GM23248 (cell line): ENCODE data around the gene MSH3. TPM values are rescaled to one million over a fixed set of nuclear protein-coding genes. Genes with fewer than 3 reads are reported as not detected.

Source experiments
- DNase-seq: peaks from one replicate; pipeline ENCODE4 v3.0.0-alpha.2; 2015
- H2AFZ ChIP-seq: fragments of 200-600 bp; sonication (generic); 2 replicates; pipeline ENCODE4 v1.6.1; 2016; ENCODE audit warnings: antibody characterized with exemption
- H3F3A ChIP-seq: fragments of 200-600 bp; sonication (generic); 2 replicates; pipeline ENCODE4 v1.6.1; 2016; ENCODE audit warnings: mild to moderate bottlenecking, antibody characterized with exemption, mixed run types; ENCODE audit not compliant: insufficient read depth
- H3K27ac ChIP-seq: fragments of 200-600 bp; sonication (generic); 2 replicates; pipeline ENCODE4 v1.5.1; 2016; ENCODE audit warnings: mild to moderate bottlenecking
- H3K27me3 ChIP-seq: fragments of 200-600 bp; sonication (generic); replicated peaks from 2 replicates; pipeline ENCODE4 v1.6.1; 2016; ENCODE audit warnings: mild to moderate bottlenecking; ENCODE audit not compliant: insufficient read depth
- H3K36me3 ChIP-seq: fragments of 200-600 bp; sonication (generic); 2 replicates; pipeline ENCODE4 v1.6.1; 2016; ENCODE audit warnings: low read depth, mild to moderate bottlenecking
- H3K4me1 ChIP-seq: fragments of 200-600 bp; sonication (generic); 2 replicates; pipeline ENCODE4 v1.6.1; 2016; ENCODE audit warnings: mild to moderate bottlenecking; ENCODE audit not compliant: insufficient read depth
- H3K4me2 ChIP-seq: fragments of 200-600 bp; sonication (generic); one replicate; pipeline ENCODE4 v1.6.1; 2016; ENCODE audit warnings: mild to moderate bottlenecking; ENCODE audit not compliant: unreplicated experiment
- H3K4me3 ChIP-seq: fragments of 200-600 bp; sonication (generic); 2 replicates; pipeline ENCODE4 v1.5.1; 2016; ENCODE audit warnings: mild to moderate bottlenecking
- H3K79me2 ChIP-seq: fragments of 200-600 bp; sonication (generic); 2 replicates; pipeline ENCODE4 v1.6.1; 2016; ENCODE audit warnings: mild to moderate bottlenecking; ENCODE audit not compliant: insufficient read depth
- H3K9ac ChIP-seq: fragments of 200-600 bp; sonication (generic); 2 replicates; pipeline ENCODE4 v1.6.1; 2016; ENCODE audit warnings: mild to moderate bottlenecking
- H3K9me2 ChIP-seq: fragments of 200-600 bp; sonication (generic); 2 replicates; pipeline ENCODE4 v1.6.1; 2016; ENCODE audit warnings: mixed run types, mild to moderate bottlenecking, moderate library complexity; ENCODE audit not compliant: insufficient read depth
- H3K9me3 ChIP-seq: fragments of 200-600 bp; sonication (generic); one replicate; pipeline ENCODE4 v1.6.1; 2017; ENCODE audit warnings: low read depth
- H4K20me1 ChIP-seq: fragments of 200-600 bp; sonication (generic); 2 replicates; pipeline ENCODE4 v1.6.0; 2016; ENCODE audit not compliant: insufficient read depth
- EZH2 ChIP-seq: fragments of 200-600 bp; sonication (generic); IDR thresholded peaks from 2 replicates; pipeline ENCODE4 v1.6.1; 2018; ENCODE audit warnings: antibody characterized with exemption, mild to moderate bottlenecking; ENCODE audit not compliant: insufficient read depth, poor library complexity, severe bottlenecking
- EZH2phosphoT487 ChIP-seq: fragments of 200-600 bp; sonication (generic); IDR thresholded peaks from 2 replicates; pipeline ENCODE4 v1.6.1; 2018; ENCODE audit warnings: antibody characterized with exemption, moderate library complexity, mild to moderate bottlenecking, low read depth; ENCODE audit not compliant: insufficient read depth
- whole genome bisulfite sequencing, 2 experiments: methylation state at CpG; one replicate each; pipeline ENCODE4 v1.1.6; 2015 to 2017; ENCODE audit warnings: low lambda C conversion rate in 2 of 2, low coverage in 1 of 2; ENCODE audit errors: missing lambda C conversion rate in 2 of 2; 5-methylcytosine and 5-hydroxymethylcytosine counted together
- in situ Hi-C: fragments of 300-500 bp; cut with MboI; formaldehyde crosslinking; loops from 2 replicates; pipeline ENCODE4 v1.15.0; 2020
- polyA plus RNA-seq: library from polyadenylated mRNA; unstranded; fragments of >200 nt; fragmentation: Nextera tagmentation; extraction: Ambion mirVana; gene quantifications from 2 replicates; pipeline ENCODE4 v1.2.1, GENCODE V29; 2016
- total RNA-seq: library from RNA; depleted of rRNA; stranded (reverse); fragments of >200 nt; shearing (Covaris generic); gene quantifications from 2 replicates; pipeline ENCODE4 v1.2.3, GENCODE V29; 2014

Gene MSH3
- total and polyA plus RNA-seq, 2 experiments from 2014 or later = 11.7 to 14.0 TPM

DNA sequence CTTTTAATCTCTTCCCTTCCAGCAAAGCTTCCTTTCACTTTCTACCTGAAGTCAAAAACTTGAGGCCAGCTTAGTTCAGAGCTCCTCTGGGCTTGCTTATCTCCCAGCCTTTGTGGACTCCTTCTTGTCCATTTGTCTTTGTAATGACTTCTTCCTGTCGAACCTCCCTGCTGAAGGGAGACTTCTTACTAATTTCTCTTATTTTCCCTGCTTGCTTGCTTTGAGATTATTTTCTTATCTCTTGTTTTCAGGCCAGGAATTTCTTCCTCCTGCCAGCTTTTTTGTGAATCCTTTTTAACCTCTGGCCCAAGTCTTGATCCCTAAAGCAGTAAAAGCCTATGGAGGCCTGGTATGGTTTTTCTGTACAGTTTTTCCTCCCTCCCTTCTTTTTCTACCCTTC lies 47.1 kb downstream of the MSH3 start:
- 62 to 82% methylated on average over 1 of the region's 1 CpG for whole genome bisulfite sequencing, 2 experiments
- no peaks in the 10 kb centered on the region for H3K27me3 ChIP-seq
- no peak overlapping the region for H2AFZ ChIP-seq
- no peak overlapping the region for H3K27ac ChIP-seq
- H3K4me2 ChIP-seq = no peak overlapping the region
- in situ Hi-C loops = no loop called here
- H4K20me1 ChIP-seq = no peaks in the 10 kb centered on the region
- no peak overlapping the region for H3K4me3 ChIP-seq
- 0 out of 2 replicates have a peak, but pooled peaks cover 5% of the 10 kb centered on the region for H3K4me1 ChIP-seq
- no peak for DNase-seq
- TF ChIP-seq EZH2 (no peak), EZH2phosphoT487 (no peak)
- H3K9me3 ChIP-seq = no peaks in the 10 kb centered on the region
- H3F3A ChIP-seq = no peaks in the 10 kb centered on the region
- H3K9ac ChIP-seq = no peak overlapping the region
- H3K79me2 ChIP-seq = no peaks in the 10 kb centered on the region
- no peaks in the 10 kb centered on the region for H3K9me2 ChIP-seq
- H3K36me3 ChIP-seq = 0 out of 2 replicates have a peak, but pooled peaks cover 5% of the 10 kb centered on the region

DNA sequence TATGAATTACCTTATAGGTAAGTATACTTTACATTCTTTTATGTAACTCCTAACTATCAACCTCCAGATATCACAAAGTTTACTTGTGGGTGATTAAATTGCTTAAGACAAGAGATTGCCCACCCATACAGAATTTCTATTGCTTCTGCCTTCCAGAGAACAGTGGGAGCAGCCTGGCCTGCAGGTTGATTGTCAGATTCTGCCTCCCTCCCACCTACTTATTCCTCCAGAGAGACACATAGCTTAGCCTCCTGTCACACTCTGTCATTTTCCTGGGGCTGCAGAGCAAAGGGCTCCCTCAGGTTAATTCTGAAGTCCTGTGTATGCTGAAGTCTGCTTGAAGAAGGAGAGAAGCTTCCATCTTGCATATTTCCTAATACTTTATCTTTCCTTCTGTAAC lies 48.8 kb downstream of the MSH3 start:
- H3F3A ChIP-seq = no peaks in the 10 kb centered on the region
- no peak overlapping the region for H2AFZ ChIP-seq
- no peaks in the 10 kb centered on the region for H3K79me2 ChIP-seq
- H3K4me3 ChIP-seq = no peak overlapping the region
- in situ Hi-C loops = no loop called here
- H3K4me1 ChIP-seq = peaks cover 10% of the 10 kb centered on the region; the same call in 1 of the 2 replicates
- TF ChIP-seq EZH2phosphoT487 = no peak
- no peak for TF ChIP-seq EZH2
- H4K20me1 ChIP-seq = no peaks in the 10 kb centered on the region
- no peaks in the 10 kb centered on the region for H3K27me3 ChIP-seq
- no peak overlapping the region for H3K9ac ChIP-seq
- 0 out of 2 replicates have a peak, but pooled peaks cover 5% of the 10 kb centered on the region for H3K36me3 ChIP-seq
- DNase-seq = no peak
- no peak overlapping the region for H3K4me2 ChIP-seq
- H3K27ac ChIP-seq = no peak overlapping the region
- H3K9me3 ChIP-seq = no peaks in the 10 kb centered on the region
- H3K9me2 ChIP-seq = no peaks in the 10 kb centered on the region

- no peaks in the 10 kb centered on the region for H3K9me2 ChIP-seq
- DNase-seq = no peak
- no peaks in the 10 kb centered on the region for H4K20me1 ChIP-seq
- no peaks in the 10 kb centered on the region for H3K9me3 ChIP-seq
- H3K27ac ChIP-seq = no peak overlapping the region
- peaks cover 10% of the 10 kb centered on the region; the same call in 1 of the 2 replicates for H3K4me1 ChIP-seq
- no peak overlapping the region for H2AFZ ChIP-seq
- no peak for TF ChIP-seq EZH2
- TF ChIP-seq EZH2phosphoT487 = no peak
- H3K36me3 ChIP-seq = 0 out of 2 replicates have a peak, but pooled peaks cover 5% of the 10 kb centered on the region
- no peak overlapping the region for H3K9ac ChIP-seq
- no peaks in the 10 kb centered on the region for H3F3A ChIP-seq
- in situ Hi-C loops = no loop called here
- 87 to 92% methylated on average over 5 of the region's 5 CpGs for WGBS, 2 experiments
- no peak overlapping the region for H3K4me2 ChIP-seq
- no peaks in the 10 kb centered on the region for H3K79me2 ChIP-seq
- H3K27me3 ChIP-seq = no peaks in the 10 kb centered on the region
- H3K4me3 ChIP-seq = no peak overlapping the region
Measured at GRCh38 chr5:80703747-80704146, 49.3 kb downstream of the MSH3 start.

GRCh38 chr5:80704221-80704620 lies 49.8 kb downstream of the MSH3 start:
- in situ Hi-C loops = no loop called here
- Histone ChIP-seq H3K79me2 (no peaks in the 10 kb centered on the region), H3K9ac (no peak overlapping the region), H3K27ac (no peak overlapping the region), H3K9me3 (no peaks in the 10 kb centered on the region), H4K20me1 (no peaks in the 10 kb centered on the region), H3K36me3 (0 out of 2 replicates have a peak, but pooled peaks cover 5% of the 10 kb centered on the region), H3F3A (no peaks in the 10 kb centered on the region), H3K4me3 (no peak overlapping the region), H3K27me3 (no peaks in the 10 kb centered on the region), H3K4me2 (no peak overlapping the region), H3K9me2 (no peaks in the 10 kb centered on the region), H2AFZ (no peak overlapping the region), H3K4me1 (peaks cover 10% of the 10 kb centered on the region; the same call in 1 of the 2 replicates)
- TF ChIP-seq EZH2phosphoT487 = no peak
- no peak for TF ChIP-seq EZH2
- no peak for DNase-seq
- 95% methylated on average over 1 of the region's 1 CpG for WGBS, 2 experiments
